HUES6 (cell line): ENCODE data around the gene SH2B2.

Experiments used
- H3K27ac ChIP-seq: 2 replicates; pipeline ENCODE4 v1.7.0; 2013; ENCODE audit warnings: low read depth, mild to moderate bottlenecking, low read length, inconsistent platforms
- H3K27me3 ChIP-seq: 2 replicates; pipeline ENCODE4 v1.6.1; 2013; ENCODE audit warnings: low read length; ENCODE audit not compliant: control insufficient read depth, insufficient read depth
- H3K36me3 ChIP-seq: 2 replicates; pipeline ENCODE4 v1.6.1; 2013; ENCODE audit warnings: low read length; ENCODE audit not compliant: control insufficient read depth, insufficient read depth
- H3K4me1 ChIP-seq: 2 replicates; pipeline ENCODE4 v1.6.1; 2013; ENCODE audit warnings: low read length; ENCODE audit not compliant: control insufficient read depth, insufficient read depth
- H3K4me3 ChIP-seq: 2 replicates; pipeline ENCODE4 v1.5.1; 2013; ENCODE audit warnings: low read depth, low read length
- H3K9ac ChIP-seq: one replicate; pipeline ENCODE4 v1.6.1; 2013; ENCODE audit warnings: mild to moderate bottlenecking, low read length
- H3K9me3 ChIP-seq: 2 replicates; pipeline ENCODE4 v1.6.1; 2013; ENCODE audit warnings: low read depth, low read length; ENCODE audit not compliant: control insufficient read depth, insufficient read depth

SH2B2 gene

DNA sequence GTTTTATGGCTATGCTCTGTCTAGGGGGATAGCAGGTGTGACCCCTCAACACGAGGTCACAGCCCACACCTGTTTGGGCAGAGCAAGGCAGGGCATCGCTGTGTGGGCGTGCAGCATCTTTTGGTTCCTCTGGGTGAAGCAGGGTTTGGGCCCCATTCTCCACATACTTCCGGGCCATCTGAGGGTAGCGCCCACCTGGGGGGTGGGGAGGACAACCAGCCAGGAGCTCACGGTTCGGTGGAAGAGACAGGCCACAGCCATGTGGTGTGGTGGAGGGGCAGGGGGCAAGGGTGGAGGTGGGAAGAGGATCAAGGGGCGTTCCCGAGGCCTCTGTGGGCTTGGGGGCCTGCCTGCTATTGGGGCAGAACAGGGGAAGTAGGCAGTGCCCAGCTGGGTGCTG lies 2.4 kb downstream of the SH2B2 start:
- Histone ChIP-seq H3K36me3 (no peaks in the 10 kb centered on the region), H3K9ac (no peak overlapping the region), H3K4me1 (peaks cover 33% of the 10 kb centered on the region), H3K9me3 (no peaks in the 10 kb centered on the region), H3K27ac (no peak overlapping the region), H3K4me3 (no peak overlapping the region), H3K27me3 (peaks cover 28% of the 10 kb centered on the region)

DNA sequence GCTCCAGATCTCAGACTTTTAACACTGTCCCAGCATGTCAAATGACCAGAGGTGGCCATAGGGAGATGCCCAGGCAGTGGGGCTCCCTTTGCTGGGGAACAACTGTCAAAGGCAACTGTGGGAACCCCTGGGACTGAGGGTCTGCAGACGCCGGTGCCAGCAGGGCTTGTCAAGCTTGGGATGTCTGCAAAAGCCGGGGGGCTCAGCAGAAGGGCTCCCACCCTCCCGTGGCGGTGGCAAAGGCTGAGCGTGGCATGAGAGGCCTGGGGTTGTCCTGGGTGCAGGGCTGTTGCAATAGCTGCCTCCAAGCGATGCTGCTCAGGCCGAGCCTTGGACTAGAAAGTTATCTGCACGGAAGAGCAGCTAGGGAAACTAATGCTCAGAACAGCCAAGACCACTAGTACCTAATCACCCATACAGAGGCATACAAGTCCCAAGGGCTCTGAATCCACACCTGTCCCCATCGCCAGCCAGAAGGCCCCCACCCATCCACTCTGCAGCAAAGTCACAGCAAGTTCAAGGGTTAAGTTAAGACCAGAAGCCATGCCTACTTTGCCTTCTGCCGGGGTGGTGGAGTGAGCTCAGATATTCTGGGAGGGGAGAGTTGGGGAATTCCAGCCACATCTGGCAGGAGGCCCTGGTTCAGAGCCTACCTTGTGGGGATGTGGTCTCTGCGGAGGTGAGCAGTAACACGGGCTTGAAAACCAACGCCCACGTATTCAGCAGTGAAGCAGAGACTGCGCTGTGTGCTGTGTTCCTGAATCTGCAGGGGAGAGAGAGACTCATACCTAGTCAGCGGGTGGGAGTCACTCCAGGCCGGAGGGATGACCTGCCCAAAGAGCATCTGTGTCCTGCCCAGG lies 4.6 kb downstream of the SH2B2 start:
- Histone ChIP-seq H3K36me3 (no peaks in the 10 kb centered on the region), H3K4me1 (peaks cover 35% of the 10 kb centered on the region), H3K27me3 (peaks cover 15% of the 10 kb centered on the region), H3K4me3 (no peak overlapping the region), H3K9me3 (no peaks in the 10 kb centered on the region), H3K9ac (no peak overlapping the region), H3K27ac (no peak overlapping the region)

DNA sequence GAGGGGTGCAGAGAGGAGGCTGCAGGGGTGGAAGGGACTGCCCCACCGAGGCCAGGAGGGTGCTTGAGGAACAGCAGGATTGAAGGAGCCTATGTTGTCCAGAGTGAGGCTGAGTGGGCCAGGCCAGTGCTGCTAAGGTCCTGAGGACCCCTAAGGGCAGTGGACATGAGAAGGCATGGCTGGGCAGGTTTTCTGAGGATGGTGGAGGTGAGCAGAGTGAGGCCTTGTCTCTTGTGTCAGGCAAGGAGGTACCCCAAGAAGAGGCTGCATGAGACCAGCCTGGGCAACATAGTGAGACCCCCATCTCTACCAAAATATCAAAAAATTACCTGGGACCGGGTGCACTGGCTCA lies 5.2 kb downstream of the SH2B2 start:
- H3K36me3 ChIP-seq = no peaks in the 10 kb centered on the region
- no peak overlapping the region for H3K9ac ChIP-seq
- no peaks in the 10 kb centered on the region for H3K9me3 ChIP-seq
- H3K4me3 ChIP-seq = no peak overlapping the region
- no peak overlapping the region for H3K27ac ChIP-seq
- peaks cover 15% of the 10 kb centered on the region for H3K27me3 ChIP-seq
- H3K4me1 ChIP-seq = peaks cover 39% of the 10 kb centered on the region

DNA sequence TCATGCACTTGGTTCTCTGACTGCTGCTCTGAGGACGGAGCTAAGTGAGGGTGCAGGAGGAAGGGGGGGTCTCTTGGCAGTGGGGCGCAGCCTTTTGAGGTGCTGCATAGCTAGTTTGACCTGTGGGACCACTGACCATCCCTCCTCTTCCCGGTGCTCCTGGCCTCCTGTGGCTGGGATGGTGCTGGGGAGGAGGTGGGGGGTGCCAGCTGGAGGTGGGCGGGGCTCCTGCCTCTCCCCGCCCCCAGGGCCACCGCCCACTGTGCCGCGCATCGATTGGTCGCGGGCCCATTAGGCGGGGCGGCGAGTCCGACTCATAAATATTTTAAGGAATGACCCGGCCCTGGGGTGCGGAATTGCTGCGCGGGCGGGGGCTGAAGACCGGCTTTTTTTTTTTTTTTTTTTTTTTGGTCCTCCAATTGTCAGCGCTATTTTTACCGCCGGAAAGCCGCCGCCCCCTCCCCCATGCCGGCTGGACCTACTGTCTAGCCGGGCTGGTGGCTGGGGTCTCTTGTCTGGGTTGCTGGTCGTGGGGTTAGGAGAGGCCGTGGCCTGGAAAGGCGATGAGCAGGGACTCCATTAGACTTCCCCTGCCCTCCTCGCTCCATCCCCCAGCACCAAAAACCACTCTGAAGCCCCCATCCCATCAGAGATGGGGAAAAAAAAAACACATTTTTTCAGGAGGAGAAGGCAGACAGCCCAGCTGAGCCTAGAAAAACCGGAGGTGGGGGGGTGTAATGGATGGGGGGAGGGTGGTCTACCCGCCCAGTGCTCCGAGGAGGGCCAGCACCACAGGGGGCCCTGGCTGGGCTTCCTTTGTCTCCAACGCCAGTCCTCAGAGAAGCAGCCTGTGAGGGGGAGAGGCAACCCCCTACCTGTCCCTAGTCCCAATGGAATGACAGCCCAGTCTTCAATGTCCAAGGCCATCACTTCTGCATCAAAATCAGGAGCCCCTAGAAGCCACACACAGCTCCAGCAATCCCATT lies 6.4 kb downstream of the SH2B2 start:
- Histone ChIP-seq H3K4me3 (peak overlapping the region; percentile 44), H3K36me3 (no peaks in the 10 kb centered on the region), H3K4me1 (peaks cover 34% of the 10 kb centered on the region), H3K27ac (no peak overlapping the region), H3K9ac (no peak overlapping the region), H3K9me3 (no peaks in the 10 kb centered on the region), H3K27me3 (peaks cover 9% of the 10 kb centered on the region)

DNA sequence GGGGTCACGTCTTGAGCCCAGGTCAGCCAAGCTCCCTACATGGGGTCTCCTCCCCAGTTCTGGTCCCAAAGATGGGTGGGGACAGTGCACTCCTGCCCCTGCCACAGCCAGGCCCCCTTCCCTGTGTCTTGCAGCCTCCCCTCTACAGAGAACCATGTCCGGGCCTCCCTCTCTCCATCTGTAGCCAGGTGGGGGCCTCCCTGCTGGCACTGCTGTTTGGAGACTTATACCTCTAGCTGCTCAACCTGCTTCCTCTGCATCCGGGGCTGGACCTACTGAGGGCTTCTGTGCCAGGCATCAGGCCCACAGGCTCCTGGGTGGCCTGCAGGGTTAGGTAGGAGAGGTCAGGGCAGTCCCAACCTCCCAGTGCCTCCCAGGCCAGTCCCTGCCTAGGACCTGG lies 7.9 kb downstream of the SH2B2 start:
- Histone ChIP-seq H3K4me1 (peaks cover 32% of the 10 kb centered on the region), H3K36me3 (no peaks in the 10 kb centered on the region), H3K9ac (no peak overlapping the region), H3K27me3 (peaks cover 4% of the 10 kb centered on the region; the same call in 1 of the 2 replicates), H3K4me3 (no peak overlapping the region), H3K9me3 (no peaks in the 10 kb centered on the region), H3K27ac (no peak overlapping the region)

DNA sequence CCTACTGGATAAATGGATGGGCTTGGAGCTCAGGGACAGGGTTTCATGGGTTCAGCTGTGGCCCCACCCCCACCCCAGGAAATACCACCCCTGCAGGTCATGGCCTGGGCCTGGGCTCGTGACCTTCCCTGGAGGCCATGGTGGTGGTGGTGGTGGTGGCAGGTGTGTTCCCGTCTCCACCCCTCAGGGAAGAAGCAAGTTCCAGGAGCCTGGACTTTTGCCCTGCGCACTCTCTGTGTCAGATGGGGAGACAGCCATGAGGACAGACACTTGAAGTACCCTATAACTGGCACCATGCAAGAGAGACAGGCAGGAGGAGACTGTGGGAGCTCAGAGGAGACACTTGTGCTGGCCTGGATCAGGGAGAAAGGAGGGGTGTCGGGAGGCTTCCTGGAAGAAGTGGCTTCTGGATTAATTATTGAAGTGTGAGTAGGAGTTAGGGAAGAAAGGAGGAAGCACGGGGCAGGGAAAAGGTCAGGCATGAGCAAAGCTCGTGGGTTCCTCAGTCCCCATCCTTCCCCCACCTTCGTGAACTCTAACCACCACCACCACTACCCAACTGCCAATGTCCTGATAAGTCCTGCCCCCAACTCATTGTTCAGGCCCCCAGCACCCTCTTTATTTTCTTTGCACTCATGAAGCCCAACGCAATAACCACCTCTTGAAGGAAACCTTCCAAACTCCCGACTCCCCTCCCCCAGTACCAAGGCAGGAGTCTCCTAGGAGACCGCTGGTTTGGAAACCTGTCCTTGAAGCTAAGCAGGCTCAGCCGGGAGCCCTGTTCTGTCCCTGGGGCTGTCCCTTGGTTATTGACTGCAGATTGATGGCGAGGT lies 8.9 kb downstream of the SH2B2 start:
- H3K4me1 ChIP-seq = peaks cover 32% of the 10 kb centered on the region
- H3K27me3 ChIP-seq = peaks cover 10% of the 10 kb centered on the region
- no peak overlapping the region for H3K27ac ChIP-seq
- no peaks in the 10 kb centered on the region for H3K9me3 ChIP-seq
- no peaks in the 10 kb centered on the region for H3K36me3 ChIP-seq
- no peak overlapping the region for H3K9ac ChIP-seq
- no peak overlapping the region for H3K4me3 ChIP-seq

DNA sequence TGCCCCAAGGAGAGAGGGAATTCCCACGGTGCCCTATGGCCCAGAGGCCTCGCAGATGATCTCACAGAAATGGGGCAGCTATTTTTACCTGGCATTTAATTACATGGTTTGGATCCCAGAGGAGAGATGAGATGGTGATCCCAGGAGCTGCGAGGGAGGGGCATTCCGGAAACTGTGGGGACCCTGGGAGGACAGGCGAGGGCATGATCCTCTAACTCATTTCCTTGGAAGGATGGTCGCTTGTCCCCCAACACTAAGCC lies 9.4 kb downstream of the SH2B2 start:
- Histone ChIP-seq H3K4me1 (peaks cover 33% of the 10 kb centered on the region), H3K9ac (no peak overlapping the region), H3K27ac (no peak overlapping the region), H3K27me3 (peaks cover 13% of the 10 kb centered on the region), H3K9me3 (no peaks in the 10 kb centered on the region), H3K4me3 (no peak overlapping the region), H3K36me3 (no peaks in the 10 kb centered on the region)

DNA sequence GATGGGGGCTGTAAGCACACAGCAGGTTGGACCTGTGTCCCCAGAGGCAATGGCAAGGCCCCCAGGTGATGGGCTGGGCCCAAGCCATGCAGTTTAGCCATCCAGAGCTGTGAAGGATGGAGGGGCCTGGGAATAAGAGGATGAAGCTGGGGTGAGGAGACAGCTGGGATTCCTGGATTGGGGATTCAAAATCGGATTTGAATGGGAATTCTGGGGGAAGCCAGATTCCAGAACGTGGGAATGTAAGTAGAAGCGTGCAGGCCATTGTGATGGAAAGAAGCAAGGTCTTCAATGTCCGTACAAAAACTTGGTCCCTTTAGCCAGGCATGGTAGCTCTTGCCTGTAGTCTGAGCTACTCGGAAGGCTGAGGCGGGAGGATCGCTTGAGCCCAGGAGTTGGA lies 9.8 kb downstream of the SH2B2 start:
- Histone ChIP-seq H3K9ac (no peak overlapping the region), H3K36me3 (no peaks in the 10 kb centered on the region), H3K4me3 (no peak overlapping the region), H3K27ac (no peak overlapping the region), H3K27me3 (peaks cover 13% of the 10 kb centered on the region), H3K9me3 (no peaks in the 10 kb centered on the region), H3K4me1 (peaks cover 36% of the 10 kb centered on the region)

DNA sequence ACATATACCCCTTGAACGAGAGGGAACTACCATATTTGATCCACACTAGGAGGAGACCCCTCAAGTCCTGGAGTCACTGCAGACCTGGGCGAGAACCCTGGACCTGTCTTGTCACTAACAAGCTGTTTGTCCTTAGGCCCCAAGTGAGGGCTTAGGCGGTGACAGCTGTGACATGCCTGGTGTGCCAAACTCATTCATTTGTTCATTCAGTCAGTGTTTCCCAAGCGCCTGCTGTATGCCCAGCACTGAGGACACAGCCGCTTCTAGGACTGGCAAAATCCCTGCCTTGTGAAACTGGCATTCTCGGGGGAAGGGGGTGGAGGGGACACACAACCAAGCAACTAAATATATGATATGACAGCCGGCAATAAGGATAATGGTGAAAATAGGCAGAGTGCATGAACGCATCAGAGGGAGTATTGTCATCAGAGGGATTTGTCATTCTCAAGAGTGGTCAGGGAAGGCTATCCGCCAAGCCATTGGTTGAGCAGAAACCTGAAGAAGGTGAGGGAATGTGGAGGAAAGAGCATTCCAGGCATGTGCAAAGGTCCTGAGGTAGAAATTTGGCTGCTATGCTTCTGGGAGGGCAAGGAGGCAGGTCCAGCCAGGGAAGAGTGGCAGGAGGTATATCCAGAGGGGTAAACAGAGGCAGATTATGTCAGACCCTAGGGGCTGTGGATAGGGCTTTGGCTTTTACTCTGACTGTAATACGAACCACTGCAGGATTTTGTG lies 11.0 kb downstream of the SH2B2 start:
- Histone ChIP-seq H3K4me1 (peaks cover 31% of the 10 kb centered on the region), H3K9ac (no peak overlapping the region), H3K27me3 (peaks cover 13% of the 10 kb centered on the region), H3K9me3 (no peaks in the 10 kb centered on the region), H3K36me3 (no peaks in the 10 kb centered on the region), H3K27ac (no peak overlapping the region), H3K4me3 (no peak overlapping the region)

DNA sequence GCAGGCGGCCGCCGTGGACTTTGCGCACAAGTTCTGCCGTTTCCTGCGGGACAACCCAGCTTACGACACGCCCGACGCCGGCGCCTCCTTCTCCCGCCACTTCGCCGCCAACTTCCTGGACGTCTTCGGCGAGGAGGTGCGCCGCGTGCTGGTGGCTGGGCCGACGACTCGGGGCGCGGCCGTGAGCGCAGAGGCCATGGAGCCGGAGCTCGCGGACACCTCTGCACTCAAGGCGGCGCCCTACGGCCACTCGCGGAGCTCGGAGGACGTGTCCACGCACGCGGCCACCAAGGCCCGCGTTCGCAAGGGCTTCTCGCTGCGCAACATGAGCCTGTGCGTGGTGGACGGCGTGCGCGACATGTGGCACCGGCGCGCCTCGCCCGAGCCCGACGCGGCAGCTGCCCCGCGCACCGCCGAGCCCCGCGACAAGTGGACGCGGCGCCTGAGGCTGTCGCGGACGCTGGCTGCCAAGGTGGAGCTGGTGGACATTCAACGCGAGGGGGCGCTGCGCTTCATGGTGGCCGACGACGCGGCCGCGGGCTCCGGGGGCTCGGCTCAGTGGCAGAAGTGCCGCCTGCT lies 14.1 kb downstream of the SH2B2 start:
- Histone ChIP-seq H3K36me3 (no peaks in the 10 kb centered on the region), H3K27ac (no peak overlapping the region), H3K9me3 (no peaks in the 10 kb centered on the region), H3K27me3 (peaks cover 13% of the 10 kb centered on the region), H3K9ac (no peak overlapping the region), H3K4me3 (no peak overlapping the region), H3K4me1 (peaks cover 16% of the 10 kb centered on the region)
